ENCODE data around the gene OR2K2.
"Not testable (repeated sequence)": the region's sequence is repeated elsewhere in the genome, so short reads cannot be mapped to it uniquely, and the experiment has no call there.

OR2K2 gene, protein sequence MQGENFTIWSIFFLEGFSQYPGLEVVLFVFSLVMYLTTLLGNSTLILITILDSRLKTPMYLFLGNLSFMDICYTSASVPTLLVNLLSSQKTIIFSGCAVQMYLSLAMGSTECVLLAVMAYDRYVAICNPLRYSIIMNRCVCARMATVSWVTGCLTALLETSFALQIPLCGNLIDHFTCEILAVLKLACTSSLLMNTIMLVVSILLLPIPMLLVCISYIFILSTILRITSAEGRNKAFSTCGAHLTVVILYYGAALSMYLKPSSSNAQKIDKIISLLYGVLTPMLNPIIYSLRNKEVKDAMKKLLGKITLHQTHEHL

GRCh38 chr9:111330124-111330523 is at the start of gene OR2K2:
OR2K2 (minus strand) TSS chr9:111330224; CDS start chr9:111328433, 1,791 bp downstream.
- no peak within 1 kb of the TSS for H3K4me3 ChIP-seq (ENCODE audit: low read depth, low read length)
- no peak for DNase-seq (ENCODE audit: low read depth)

DNA sequence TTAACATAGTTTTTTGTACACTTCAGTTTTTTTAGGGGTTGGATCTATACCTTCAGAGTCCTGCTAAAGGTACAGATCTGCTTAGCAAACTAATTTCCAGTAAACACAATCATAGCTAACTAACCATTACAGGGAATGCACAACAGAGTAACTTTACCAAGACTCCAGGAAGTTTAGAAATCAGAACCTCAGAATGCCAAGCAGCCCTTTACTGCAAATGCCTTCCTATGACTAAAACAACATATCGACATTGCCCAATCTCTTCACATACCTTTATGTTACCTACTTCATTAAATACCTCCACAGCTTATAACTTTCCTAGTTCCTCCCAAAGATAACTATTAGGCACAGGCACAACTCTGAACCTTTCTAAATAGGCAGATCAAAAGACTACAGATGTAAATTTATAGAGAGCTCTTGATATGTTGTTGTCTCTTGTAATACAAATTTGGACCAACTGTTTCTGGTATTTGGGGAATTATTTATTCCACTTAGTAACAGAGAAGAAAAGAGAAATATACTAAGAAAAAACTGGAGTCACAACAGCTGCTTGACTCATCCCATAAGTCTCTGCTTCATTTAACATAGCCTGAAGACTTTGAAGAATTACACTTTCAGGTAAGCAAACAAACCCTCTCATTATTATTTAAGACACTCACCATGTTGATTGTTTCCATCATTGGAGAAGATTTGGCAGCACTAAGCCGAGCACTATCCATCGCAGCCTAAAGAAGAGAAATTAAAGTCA is 46.0 kb upstream of the OR2K2 start:
- H3K4me3 ChIP-seq (ENCODE audit: low read depth, low read length): no peak overlapping the region
- no peak for DNase-seq (ENCODE audit: low read depth)

- no peak overlapping the region for H3K4me3 ChIP-seq (ENCODE audit: low read depth, low read length)
- no peak for DNase-seq (ENCODE audit: low read depth)
Observed at GRCh38 chr9:111375062-111375461, 45.0 kb upstream of the OR2K2 start.

- DNase-seq (ENCODE audit: low read depth): no peak
- no peak overlapping the region for H3K4me3 ChIP-seq (ENCODE audit: low read depth, low read length)
Observed at GRCh38 chr9:111372297-111372696, 42.3 kb upstream of the OR2K2 start.

- DNase-seq (ENCODE audit: low read depth): no peak
- no peak overlapping the region for H3K4me3 ChIP-seq (ENCODE audit: low read depth, low read length)
Observed at GRCh38 chr9:111366978-111367377, 37.0 kb upstream of the OR2K2 start.

DNA sequence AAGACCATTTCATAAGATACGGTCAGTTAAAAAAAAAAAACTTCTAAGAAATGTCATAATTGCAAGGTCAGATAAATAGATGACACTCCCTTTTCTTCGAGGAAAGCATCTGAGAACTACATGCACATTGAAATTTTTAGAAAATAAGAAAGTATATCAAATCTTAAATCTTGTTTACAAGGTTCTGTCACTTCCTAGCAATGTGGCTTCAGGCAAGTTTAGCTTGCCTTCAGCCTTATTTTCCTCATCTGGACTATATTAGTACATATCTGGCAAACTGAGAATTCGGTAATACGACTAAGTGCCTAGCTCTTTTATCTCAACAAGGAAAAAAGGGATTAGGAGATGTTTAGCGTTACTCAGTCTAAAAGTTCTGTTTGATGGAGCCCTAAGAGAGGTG is 32.5 kb upstream of the OR2K2 start:
- no peak for DNase-seq (ENCODE audit: low read depth)
- H3K4me3 ChIP-seq (ENCODE audit: low read depth, low read length): no peak overlapping the region

DNA sequence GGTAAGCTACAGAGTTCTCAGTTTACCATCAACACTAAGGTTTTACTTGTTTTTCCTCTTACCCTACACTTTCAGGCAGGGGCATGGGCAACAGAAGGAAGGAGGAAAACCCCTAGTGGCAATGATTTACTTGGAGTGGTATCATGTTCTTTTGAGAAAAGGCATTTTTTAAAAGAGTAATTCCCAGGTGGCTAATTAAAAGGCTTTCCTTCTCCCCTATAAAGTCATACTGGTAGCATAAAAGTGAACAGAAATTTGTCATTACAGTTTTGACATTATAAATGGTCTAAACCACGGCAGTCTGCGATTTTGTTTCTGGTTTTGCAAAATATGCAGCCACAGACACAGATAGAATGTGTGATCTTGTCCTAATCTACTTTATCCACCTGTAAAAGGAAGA is 30.9 kb upstream of the OR2K2 start:
- H3K4me3 ChIP-seq (ENCODE audit: low read depth, low read length): no peak overlapping the region
- no peak for DNase-seq (ENCODE audit: low read depth)

- peak; percentile 72 for DNase-seq (ENCODE audit: low read depth)
- peak overlapping the region; percentile 1 for H3K4me3 ChIP-seq (ENCODE audit: low read depth, low read length)
Observed at GRCh38 chr9:111356481-111357244, 26.6 kb upstream of the OR2K2 start.

- DNase-seq (ENCODE audit: low read depth): no peak
- H3K4me3 ChIP-seq (ENCODE audit: low read depth, low read length): no peak overlapping the region
Observed at GRCh38 chr9:111352545-111352944, 22.5 kb upstream of the OR2K2 start.

GRCh38 chr9:111350556-111350955 is 20.5 kb upstream of the OR2K2 start:
- DNase-seq (ENCODE audit: low read depth): peak; percentile 24
- no peak overlapping the region for H3K4me3 ChIP-seq (ENCODE audit: low read depth, low read length)

GRCh38 chr9:111349766-111350165 is 19.7 kb upstream of the OR2K2 start:
- no peak for DNase-seq (ENCODE audit: low read depth)
- H3K4me3 ChIP-seq (ENCODE audit: low read depth, low read length): no peak overlapping the region

DNA sequence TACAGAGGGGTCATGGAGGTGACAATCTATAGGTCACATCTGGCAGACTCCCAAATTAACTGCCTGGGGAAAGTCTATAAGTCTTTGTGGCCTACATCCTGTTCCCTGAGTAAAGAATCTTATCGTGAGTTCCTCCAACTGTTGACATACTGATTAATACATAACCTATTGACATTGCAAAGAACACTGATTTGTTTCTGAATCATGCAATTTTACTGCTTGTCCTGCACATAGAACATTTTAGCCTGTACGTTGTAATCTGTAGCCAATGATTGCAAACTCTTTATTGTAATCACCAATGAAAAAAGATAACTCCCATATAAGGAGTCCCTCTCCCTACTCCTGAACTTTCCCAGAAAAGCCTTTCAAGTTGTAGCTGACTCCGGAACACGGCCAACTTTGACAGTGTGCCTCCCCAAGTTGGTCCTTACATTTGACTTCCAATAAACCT is 18.8 kb upstream of the OR2K2 start:
- peak; percentile 66 for DNase-seq (ENCODE audit: low read depth)

DNA sequence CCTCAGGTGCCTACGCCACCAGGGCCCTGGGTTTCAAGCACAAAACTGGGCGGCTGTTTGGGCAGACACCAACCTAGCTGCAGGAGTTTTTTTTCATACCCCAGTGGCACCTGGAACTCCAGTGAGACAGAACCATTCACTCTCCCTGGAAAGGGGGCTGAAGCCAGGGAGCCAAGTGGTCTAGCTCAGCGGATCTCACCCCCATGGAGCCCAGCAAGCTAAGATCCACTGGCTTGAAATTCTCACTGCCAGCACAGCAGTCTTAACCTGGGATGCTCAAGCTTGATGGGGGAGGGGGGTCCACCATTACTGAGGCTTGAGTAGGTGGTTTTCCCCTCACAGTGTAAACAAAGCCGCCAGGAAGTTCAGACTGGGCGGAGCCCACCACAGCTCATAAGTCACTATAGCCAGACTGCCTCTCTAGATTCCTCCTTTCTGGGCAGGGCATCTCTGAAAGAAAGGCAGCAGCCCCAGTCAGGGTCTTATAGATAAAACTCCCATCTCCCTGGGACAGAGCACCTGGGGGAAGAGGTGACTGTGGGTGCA is 4.4 kb upstream of the OR2K2 start:
- H3K4me3 ChIP-seq (ENCODE audit: low read depth, low read length): not testable (repeated sequence)

More for the DNA sequence above, 18.8 kb upstream of the OR2K2 start:
- no peak overlapping the region for H3K4me3 ChIP-seq (ENCODE audit: low read depth, low read length)

DNA sequence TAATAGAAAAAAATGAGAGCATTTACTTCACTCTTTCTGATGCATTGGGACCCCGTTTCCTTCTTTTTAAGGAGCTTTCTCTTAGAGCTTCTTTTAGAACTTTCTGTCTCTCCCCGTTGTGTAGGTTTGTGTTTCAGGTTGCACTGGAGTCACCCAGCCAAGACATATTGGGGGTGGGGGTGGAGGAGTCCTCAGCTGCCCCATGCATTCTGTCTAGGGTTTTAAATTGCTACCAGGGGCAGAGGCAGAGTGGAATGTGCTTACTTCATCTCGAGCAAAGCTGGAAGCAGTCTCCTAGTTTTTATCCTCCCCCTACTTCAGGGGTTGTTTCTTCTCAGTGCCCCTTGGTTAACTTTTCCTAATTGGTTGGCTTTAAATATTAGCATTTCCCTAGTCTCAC is 9.4 kb downstream of the OR2K2 start:
- H3K4me3 ChIP-seq (ENCODE audit: low read depth, low read length): no peak overlapping the region
- DNase-seq (ENCODE audit: low read depth): no peak

More for the DNA sequence above, 4.4 kb upstream of the OR2K2 start:
- DNase-seq (ENCODE audit: low read depth): not testable (repeated sequence)

GRCh38 chr9:111316796-111317195 is 13.2 kb downstream of the OR2K2 start:
- H3K4me3 ChIP-seq (ENCODE audit: low read depth, low read length): no peak overlapping the region
- DNase-seq (ENCODE audit: low read depth): no peak

DNA sequence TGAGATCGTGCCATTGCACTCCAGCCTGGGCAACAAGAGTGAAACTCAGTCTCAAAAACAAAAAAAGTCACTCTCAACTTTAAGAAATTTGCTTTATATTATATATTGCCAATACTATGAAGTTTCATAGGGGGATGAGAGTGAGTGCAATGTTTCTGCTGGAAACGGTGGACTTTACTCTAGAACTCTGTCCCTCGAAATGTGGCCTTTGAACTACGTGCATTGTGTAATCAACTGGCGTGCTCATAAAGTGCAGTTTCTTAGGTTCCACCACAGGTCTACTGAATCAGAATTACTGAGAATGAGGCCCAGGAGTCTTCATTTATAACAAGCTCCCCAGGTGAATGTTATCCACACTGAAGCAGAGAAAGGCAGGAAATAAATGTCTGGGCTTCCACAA is 24.1 kb downstream of the OR2K2 start:
- DNase-seq (ENCODE audit: low read depth): no peak

DNA sequence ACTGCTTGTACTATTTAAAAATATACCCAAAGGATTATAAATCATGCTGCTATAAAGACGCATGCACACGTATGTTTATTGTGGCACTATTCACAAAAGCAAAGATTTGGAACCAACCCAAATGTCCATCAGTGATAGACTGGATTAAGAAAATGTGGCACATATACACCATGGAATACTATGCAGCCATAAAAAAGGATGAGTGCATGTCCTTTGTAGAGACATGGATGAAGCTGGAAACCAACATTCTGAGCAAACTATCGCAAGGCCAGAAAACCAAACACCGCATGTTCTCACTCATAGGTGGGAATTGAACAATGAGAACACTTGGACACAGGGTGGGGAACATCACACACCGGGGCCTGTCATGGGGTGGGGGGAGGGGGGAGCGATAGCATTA is 26.0 kb downstream of the OR2K2 start:
- DNase-seq (ENCODE audit: low read depth); H3K4me3 ChIP-seq (ENCODE audit: low read depth, low read length): not testable (repeated sequence)

More for the DNA sequence above, 24.1 kb downstream of the OR2K2 start:
- no peak overlapping the region for H3K4me3 ChIP-seq (ENCODE audit: low read depth, low read length)

DNA sequence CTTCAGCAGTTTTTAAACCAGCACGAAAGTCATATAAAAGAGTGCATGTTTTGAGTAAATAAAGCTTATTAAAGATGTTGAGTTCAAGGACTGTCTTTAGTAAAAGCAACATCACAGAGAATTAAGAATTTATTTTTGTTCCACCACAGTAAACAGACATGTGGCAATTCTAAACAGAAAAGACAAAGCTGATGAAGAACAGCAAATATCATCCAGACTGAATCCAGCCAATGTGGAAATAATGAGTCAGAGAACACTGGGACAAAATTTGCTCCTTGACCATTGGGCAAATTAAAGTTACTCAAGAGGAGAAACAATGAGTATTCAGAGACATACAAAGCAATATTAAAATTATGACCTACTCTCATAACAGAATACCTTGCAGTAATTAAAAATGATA is 28.8 kb downstream of the OR2K2 start:
- H3K4me3 ChIP-seq (ENCODE audit: low read depth, low read length): no peak overlapping the region
- peak; percentile 52 for DNase-seq (ENCODE audit: low read depth)

DNA sequence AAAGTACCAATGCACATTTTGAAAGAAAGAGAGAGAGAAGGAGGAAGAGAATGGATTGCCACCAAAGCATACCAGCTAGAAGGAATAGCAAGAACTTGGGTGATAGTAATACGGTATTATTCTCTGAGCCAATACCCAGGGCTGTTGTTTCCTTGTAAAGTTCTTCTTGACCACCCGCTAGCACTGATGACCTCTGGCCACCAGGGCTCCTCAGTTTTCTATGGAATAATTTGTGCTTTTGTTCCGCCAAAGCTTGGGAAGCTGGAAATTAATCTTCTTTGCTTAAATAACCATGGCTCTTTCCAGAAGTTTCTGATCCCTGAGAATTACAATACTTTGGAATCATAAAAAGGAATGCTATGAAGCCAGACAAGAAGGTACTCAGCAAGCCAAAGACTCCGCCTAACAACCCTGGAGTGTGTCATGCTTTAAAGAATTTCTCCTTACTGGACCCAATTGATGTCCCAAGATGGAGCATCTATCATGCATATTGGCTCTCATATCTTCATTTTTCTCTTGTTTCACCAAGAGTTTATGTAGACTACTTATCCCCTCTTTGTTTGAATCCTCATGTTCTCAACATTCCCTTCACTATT is 29.8 kb downstream of the OR2K2 start:
- DNase-seq (ENCODE audit: low read depth): no peak
- H3K4me3 ChIP-seq (ENCODE audit: low read depth, low read length): no peak overlapping the region
